Esophagus squamous epithelium (tissue), 4 donors: ENCODE data around the gene TEX47.

Source experiments
- CTCF ChIP-seq, 6 experiments: fragments of 450-650 bp in 4 of 6; fragments of 200-600 bp in 2 of 6; sonication (generic) in 2 of 6; IDR thresholded peaks; one replicate each; pipeline ENCODE4 v1.5.1; 2016 to 2019; ENCODE audit warnings: antibody characterized with exemption in 6 of 6, mild to moderate bottlenecking in 4 of 6, moderate library complexity in 4 of 6
- POLR2A ChIP-seq, 4 donors: fragments of 450-650 bp; IDR thresholded peaks; one replicate each; pipeline ENCODE4 v1.6.1; 2017; ENCODE audit warnings: antibody characterized with exemption in 4 of 4, mild to moderate bottlenecking in 4 of 4, moderate library complexity in 3 of 4

GRCh38 chr7:88760136-88760515, 35.4 kb downstream of the TEX47 start:
- TF ChIP-seq CTCF (IDR thresholded peaks at IDR 0.05): no peak
- TF ChIP-seq POLR2A (IDR thresholded peaks at IDR 0.05): no peak
